T47D (cell line): ENCODE data around the gene RALGPS1.

ENCODE experiments used
- DNase-seq, 2 experiments: peaks; one replicate each; pipeline versions ENCODE4 v3.0.0 to v3.0.0-alpha.2; 2011 to 2012; ENCODE audit warnings: low read depth in 1 of 2, low spot score in 1 of 2
- JUND ChIP-seq: IDR thresholded peaks from 2 replicates; pipeline ENCODE4 v1.6.1; 2012; ENCODE audit warnings: low read depth
- in situ Hi-C: cut with HindIII; loops from 2 replicates; pipeline ENCODE4 v1.10.0; 2016; ENCODE audit warnings: low sequenced_read_pairs, low pct_unique_long_range_greater_than_20kb

The RALGPS1 gene

GRCh38 chr9:127181595-127182190 is 267.1 kb downstream of the RALGPS1 start:
- TF ChIP-seq JUND = no peak
- in situ Hi-C loops = no loop called here
- DNase-seq = no peak

- no peak for TF ChIP-seq JUND
- in situ Hi-C loops = no loop called here
- DNase-seq = no peak
Measured at GRCh38 chr9:127182901-127183746, 268.5 kb downstream of the RALGPS1 start.

- in situ Hi-C loops = no loop called here
- no peak for DNase-seq
- no peak for TF ChIP-seq JUND
Measured at GRCh38 chr9:127183814-127184582, 269.4 kb downstream of the RALGPS1 start.

GRCh38 chr9:127184641-127185040 is 270.1 kb downstream of the RALGPS1 start:
- in situ Hi-C loops = no loop called here
- TF ChIP-seq JUND = no peak
- DNase-seq = no peak

GRCh38 chr9:127185181-127185580 is 270.6 kb downstream of the RALGPS1 start:
- in situ Hi-C loops = no loop called here
- no peak for DNase-seq
- no peak for TF ChIP-seq JUND

GRCh38 chr9:127185931-127186781 is 271.6 kb downstream of the RALGPS1 start:
- in situ Hi-C loops = no loop called here
- no peak for TF ChIP-seq JUND
- DNase-seq = no peak

- in situ Hi-C loops = no loop called here
- no peak for TF ChIP-seq JUND
- DNase-seq = no peak
Measured at GRCh38 chr9:127186806-127187205, 272.2 kb downstream of the RALGPS1 start.

GRCh38 chr9:127187231-127187956 is 272.8 kb downstream of the RALGPS1 start:
- in situ Hi-C loops = no loop called here
- DNase-seq = peak in 1 of 2 experiments; percentile 70
- TF ChIP-seq JUND = no peak

- DNase-seq = no peak
- in situ Hi-C loops = no loop called here
- TF ChIP-seq JUND = no peak
Measured at GRCh38 chr9:127188396-127188795, 273.8 kb downstream of the RALGPS1 start.

- in situ Hi-C loops = no loop called here
- DNase-seq = no peak
- TF ChIP-seq JUND = no peak
Measured at GRCh38 chr9:127189628-127190027, 275.0 kb downstream of the RALGPS1 start.

GRCh38 chr9:127192744-127193143 is 278.2 kb downstream of the RALGPS1 start:
- no peak for DNase-seq
- in situ Hi-C loops = no loop called here
- no peak for TF ChIP-seq JUND
